IgD-negative memory B cell (primary cell): Measurements from ENCODE around the gene NSMCE4A. TPM values are rescaled to one million over a fixed set of nuclear protein-coding genes. Genes with fewer than 3 reads are reported as not detected.

ENCODE experiments used
- polyA plus RNA-seq: library from polyadenylated mRNA; unstranded; fragments of 300-500 nt; fragmentation: Illumina TruSeq; gene quantifications from one replicate; pipeline ENCODE4 v1.2.3, GENCODE V29; 2021

Gene NSMCE4A
- polyA plus RNA-seq, 1 donor from 2014 or later, result 51.1 TPM

Other genes with a start within 250 kb of the NSMCE4A start
- gene ATE1, start 47.2 kb downstream of the NSMCE4A start, polyA plus RNA-seq, result 20.2 TPM
- not detected for gene TACC2, start 13.9 kb upstream of the NSMCE4A start, polyA plus RNA-seq